ENCODE results near the gene DSEL.

- TF ChIP-seq, protein P1, sequence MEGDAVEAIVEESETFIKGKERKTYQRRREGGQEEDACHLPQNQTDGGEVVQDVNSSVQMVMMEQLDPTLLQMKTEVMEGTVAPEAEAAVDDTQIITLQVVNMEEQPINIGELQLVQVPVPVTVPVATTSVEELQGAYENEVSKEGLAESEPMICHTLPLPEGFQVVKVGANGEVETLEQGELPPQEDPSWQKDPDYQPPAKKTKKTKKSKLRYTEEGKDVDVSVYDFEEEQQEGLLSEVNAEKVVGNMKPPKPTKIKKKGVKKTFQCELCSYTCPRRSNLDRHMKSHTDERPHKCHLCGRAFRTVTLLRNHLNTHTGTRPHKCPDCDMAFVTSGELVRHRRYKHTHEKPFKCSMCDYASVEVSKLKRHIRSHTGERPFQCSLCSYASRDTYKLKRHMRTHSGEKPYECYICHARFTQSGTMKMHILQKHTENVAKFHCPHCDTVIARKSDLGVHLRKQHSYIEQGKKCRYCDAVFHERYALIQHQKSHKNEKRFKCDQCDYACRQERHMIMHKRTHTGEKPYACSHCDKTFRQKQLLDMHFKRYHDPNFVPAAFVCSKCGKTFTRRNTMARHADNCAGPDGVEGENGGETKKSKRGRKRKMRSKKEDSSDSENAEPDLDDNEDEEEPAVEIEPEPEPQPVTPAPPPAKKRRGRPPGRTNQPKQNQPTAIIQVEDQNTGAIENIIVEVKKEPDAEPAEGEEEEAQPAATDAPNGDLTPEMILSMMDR (conservative IDR thresholded peaks at IDR 0.05; ENCODE audit: low read depth, low read length) = no peak
- no peak for TF ChIP-seq POLR2A (IDR thresholded peaks at IDR 0.05; ENCODE audit: low read depth, low read length)
- TF ChIP-seq BHLHE40 (IDR thresholded peaks at IDR 0.05; ENCODE audit: low read depth, low read length) = no peak
- TF ChIP-seq CEBPB (IDR thresholded peaks at IDR 0.05; ENCODE audit: low read depth, low read length) = no peak
- no peak for TF ChIP-seq RFX5 (IDR thresholded peaks at IDR 0.05; ENCODE audit: low read depth, low read length)
- TF ChIP-seq, protein P2, sequence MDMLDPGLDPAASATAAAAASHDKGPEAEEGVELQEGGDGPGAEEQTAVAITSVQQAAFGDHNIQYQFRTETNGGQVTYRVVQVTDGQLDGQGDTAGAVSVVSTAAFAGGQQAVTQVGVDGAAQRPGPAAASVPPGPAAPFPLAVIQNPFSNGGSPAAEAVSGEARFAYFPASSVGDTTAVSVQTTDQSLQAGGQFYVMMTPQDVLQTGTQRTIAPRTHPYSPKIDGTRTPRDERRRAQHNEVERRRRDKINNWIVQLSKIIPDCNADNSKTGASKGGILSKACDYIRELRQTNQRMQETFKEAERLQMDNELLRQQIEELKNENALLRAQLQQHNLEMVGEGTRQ (IDR thresholded peaks at IDR 0.05; ENCODE audit: low read depth, low read length) = no peak
Measured at GRCh38 chr18:67514465-67514864, 2.1 kb downstream of the DSEL start.

Measured in IMR-90 (cell line).